Keratinocyte (primary cell): ENCODE data around the gene ZNFX1.

Experiments used
- EZH2 ChIP-seq: IDR thresholded peaks from one replicate; pipeline ENCODE4 v1.6.1; 2012; ENCODE audit warnings: inconsistent platforms, mild to moderate bottlenecking, low read length, moderate library complexity
- TF ChIP-seq, protein P1 (sequence below), 3 experiments: IDR thresholded peaks in 1 of 3; conservative IDR thresholded peaks in 1 of 3; optimal IDR thresholded peaks in 1 of 3; 2 replicates in 2 of 3; 3 replicates in 1 of 3; pipeline versions ENCODE3 to v1.5.1; 2011; ENCODE audit warnings: low read length in 3 of 3, mild to moderate bottlenecking in 3 of 3, moderate library complexity in 2 of 3, control low read depth in 1 of 3, inconsistent platforms in 1 of 3; ENCODE audit not compliant: insufficient read depth in 2 of 3; ENCODE audit errors: extremely low read depth in 1 of 3

DNA sequence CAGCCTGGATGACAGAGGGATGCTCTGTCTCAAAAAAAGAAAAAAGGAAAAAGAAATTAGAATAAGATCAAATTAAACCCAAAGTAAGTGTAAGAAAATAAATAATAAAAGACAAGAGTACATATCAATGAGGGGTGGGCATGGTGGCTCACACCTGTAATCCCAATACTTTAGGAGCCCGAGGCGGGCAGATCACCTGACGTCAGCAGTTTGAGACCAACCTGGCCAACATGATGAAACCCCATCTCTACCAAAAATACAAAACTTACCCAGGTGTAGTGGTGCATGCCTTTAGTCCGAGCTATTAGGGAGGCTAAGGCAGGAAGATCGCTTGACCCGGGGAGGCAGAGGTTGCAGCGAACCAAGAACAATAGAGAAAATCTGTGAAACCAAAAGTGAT lies 74.8 kb downstream of the ZNFX1 start:
- TF ChIP-seq, protein P1, sequence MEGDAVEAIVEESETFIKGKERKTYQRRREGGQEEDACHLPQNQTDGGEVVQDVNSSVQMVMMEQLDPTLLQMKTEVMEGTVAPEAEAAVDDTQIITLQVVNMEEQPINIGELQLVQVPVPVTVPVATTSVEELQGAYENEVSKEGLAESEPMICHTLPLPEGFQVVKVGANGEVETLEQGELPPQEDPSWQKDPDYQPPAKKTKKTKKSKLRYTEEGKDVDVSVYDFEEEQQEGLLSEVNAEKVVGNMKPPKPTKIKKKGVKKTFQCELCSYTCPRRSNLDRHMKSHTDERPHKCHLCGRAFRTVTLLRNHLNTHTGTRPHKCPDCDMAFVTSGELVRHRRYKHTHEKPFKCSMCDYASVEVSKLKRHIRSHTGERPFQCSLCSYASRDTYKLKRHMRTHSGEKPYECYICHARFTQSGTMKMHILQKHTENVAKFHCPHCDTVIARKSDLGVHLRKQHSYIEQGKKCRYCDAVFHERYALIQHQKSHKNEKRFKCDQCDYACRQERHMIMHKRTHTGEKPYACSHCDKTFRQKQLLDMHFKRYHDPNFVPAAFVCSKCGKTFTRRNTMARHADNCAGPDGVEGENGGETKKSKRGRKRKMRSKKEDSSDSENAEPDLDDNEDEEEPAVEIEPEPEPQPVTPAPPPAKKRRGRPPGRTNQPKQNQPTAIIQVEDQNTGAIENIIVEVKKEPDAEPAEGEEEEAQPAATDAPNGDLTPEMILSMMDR (optimal IDR thresholded peaks at IDR 0.05 in 1 of 3, IDR thresholded peaks at IDR 0.05 in 1 of 3, conservative IDR thresholded peaks at IDR 0.05 in 1 of 3; ENCODE audit: extremely low read depth in 1 of 3, insufficient read depth in 2 of 3, low read length in 3 of 3): no peak
- no peak for TF ChIP-seq EZH2
